CD4-positive, alpha-beta T cell treated with Interleukin-21 for 1 hour (primary cell): ENCODE measurements around the gene SRC.
A peak's percentile ranks its signal among the peaks of the same experiment; 100 is the strongest.

ENCODE experiments used
- DNase-seq: peaks from one replicate; pipeline ENCODE4 v3.0.0-alpha.2; 2020

SRC gene

GRCh38 chr20:37385659-37386504 is 39.9 kb downstream of the SRC start:
- DNase-seq, result no peak

- no peak for DNase-seq
Measured at GRCh38 chr20:37386505-37387251, 40.7 kb downstream of the SRC start.

GRCh38 chr20:37387519-37388269 is 41.8 kb downstream of the SRC start:
- no peak for DNase-seq

DNA sequence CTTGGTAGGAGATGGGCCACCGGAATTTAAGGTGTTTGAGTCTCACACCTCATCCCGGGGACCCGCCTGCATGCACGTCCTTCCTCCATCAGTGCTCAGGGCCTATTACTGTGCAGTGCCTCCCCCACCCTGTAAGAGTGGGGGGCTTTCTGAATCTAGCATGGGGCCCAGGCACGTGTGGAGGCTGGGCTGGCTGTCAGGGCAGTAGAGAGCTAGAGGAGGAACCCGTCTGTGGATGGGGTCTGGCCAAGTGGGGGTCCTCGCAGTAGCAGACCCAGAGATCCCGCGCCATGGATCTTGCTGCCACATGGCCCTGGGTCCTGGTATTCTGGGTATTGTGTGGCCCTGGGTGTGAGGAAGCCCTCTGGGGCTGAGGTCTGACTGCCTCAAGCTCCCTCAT is 42.9 kb downstream of the SRC start:
- DNase-seq, result no peak

DNA sequence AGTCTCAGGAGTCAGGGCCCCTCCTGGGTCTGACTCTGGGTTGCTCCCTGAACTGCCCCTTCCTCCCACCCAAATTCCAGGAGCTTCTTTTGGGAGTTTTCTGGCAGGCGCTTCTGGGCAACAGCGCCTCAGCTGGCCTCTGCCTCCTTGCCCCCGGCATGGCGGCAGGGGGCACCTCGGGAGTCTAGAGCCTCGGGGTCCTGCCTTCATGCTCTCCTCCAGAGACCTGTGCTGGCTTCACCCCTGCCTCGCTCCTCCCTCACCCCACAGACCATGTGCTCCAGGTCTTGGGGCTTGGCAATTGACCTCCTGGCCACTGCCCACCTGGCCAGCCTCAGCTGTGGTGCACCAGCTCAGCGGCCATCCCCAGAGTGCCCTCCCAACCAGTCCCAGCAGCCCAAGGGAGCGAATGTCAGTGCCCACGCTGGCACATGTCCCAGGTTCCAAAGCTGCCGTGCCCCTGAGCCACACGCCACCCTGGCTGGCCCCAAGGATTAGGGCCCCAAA is 43.4 kb downstream of the SRC start:
- DNase-seq, result no peak

DNA sequence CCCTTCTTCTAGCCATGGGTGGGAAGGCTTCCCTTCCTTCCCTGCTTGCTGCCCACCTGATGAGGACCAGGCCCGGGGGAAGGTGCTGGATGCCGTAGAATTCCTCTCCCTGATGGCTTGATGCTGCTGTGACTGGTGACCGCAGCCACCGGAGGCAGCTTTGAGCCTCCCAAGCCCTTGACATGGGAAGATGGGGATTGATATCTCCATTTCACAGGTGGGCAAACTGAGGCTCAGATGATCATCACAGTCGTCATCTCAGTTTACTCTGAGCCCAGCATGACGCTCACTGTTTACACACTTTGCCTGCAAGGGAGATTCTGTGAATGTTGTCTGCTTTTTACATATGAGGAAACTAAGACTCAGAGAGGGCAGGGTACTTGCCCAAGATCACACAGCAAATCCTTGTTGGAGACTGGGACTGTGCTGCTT is 43.9 kb downstream of the SRC start:
- DNase-seq, result no peak

DNA sequence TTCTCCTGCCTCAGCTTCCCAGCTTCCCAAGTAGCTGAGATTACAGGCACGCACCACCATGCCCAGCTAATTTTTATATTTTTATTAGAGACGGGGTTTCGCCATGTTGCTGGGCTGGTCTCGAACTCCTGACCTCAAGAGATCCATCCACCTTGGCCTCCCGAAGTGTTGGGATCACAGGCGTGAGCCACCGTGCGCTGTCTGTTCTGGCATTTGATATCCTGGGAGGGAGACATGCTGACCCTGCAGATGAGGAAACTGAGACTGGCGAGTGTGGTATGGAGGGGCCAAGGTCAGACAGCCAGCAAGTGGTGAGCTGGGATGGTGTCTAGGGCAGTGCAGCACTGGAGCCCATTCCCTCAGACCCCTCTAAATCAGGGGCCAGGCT is 44.6 kb downstream of the SRC start:
- DNase-seq, result no peak

- no peak for DNase-seq
Measured at GRCh38 chr20:37390891-37391525, 45.1 kb downstream of the SRC start.

DNA sequence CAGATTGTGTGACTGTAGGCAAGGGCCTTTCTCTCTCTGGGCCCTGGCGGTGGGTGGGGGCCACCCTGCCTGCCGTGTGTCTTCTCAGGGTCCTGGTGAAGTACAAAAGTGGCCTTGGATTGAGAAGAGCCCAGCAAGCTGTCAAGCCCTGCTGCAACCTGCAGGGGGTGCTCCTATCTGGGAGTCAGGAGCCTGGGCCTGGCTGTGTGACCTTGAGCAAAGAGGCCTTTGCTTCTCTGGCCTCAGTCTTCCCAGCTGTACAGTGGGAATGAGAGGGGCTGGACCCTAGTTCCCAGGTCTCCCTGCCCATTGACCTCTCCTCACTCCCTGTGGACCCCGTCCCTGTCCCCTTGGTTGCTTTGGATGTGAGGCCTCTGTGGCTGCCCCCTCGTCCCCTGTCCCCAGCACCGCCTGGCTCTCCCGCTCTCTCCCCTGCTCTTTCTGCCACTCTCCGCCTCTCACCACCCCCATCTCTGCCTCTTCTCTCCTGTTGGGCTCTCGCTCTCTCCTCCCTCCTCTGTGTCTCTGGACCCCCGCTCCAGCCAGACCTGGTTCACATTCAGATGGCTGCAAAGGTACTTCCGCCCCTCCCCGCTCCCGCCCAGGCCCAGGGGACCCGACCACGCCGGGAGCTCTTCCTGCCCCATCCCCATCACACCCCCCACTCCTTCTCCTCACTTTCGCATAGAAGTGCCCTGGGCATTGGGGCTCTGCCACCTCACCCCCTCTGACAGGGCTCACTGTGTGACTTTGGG is 46.7 kb downstream of the SRC start:
- DNase-seq, result peak; percentile 6

GRCh38 chr20:37393196-37393862 is 47.4 kb downstream of the SRC start:
- DNase-seq, result no peak

DNA sequence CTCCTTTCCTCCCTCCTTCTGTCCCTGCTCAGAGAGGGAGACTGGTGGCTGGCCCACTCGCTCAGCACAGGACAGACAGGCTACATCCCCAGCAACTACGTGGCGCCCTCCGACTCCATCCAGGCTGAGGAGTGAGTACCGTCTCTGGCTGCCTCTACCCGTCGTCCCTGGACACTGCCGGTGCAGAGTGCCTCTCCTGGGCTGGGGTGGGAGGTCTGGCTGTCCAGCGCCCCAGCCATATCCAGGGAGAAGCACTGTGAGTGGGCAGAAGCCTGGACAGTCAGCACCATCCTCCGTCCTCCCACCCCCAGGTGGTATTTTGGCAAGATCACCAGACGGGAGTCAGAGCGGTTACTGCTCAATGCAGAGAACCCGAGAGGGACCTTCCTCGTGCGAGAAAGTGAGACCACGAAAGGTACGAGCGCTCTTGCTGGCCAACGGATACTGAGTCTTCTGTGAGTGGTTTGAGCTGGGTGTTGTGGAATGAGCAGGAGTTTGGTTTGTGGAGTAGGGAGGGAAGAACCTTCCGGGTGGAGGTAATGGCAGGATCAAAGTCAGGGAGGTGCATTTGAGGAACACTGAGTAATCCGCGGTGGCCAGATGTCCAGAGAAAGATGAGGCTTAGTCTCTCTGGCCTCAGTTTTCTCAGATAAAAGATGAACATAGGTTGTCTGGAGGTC is 48.1 kb downstream of the SRC start:
- DNase-seq, result no peak

- DNase-seq, result no peak
Measured at GRCh38 chr20:37394543-37395409, 48.8 kb downstream of the SRC start.

DNA sequence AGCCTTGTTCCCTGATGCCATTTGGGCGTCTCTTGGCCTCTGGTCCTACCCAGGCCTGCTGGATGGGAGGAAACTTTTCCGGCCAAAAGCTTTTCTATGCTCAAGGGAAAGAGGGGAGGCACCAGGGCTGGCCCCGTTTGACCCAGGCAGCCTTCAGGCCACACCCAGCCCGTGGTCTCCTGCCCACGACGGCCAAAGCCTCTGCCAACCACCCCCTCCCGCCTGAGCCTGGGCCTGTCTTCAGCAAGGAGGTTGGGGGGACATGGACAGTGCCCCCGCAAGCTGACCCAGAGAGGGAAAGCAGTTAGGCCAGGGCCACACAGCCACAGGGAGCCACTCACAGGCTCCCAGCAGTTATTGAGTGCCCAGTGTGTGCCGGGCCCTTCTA is 49.5 kb downstream of the SRC start:
- DNase-seq, result no peak

- no peak for DNase-seq
Measured at GRCh38 chr20:37395921-37396415, 50.0 kb downstream of the SRC start.

- no peak for DNase-seq
Measured at GRCh38 chr20:37396416-37397075, 50.6 kb downstream of the SRC start.

GRCh38 chr20:37397076-37397953 is 51.4 kb downstream of the SRC start:
- DNase-seq, result no peak

GRCh38 chr20:37397954-37398749 is 52.2 kb downstream of the SRC start:
- no peak for DNase-seq
